A549 (cell line): ENCODE measurements around the gene SRR.

Experiments
- CTCF ChIP-seq: fragments of >200 bp; sonication (Bioruptor Twin); formaldehyde crosslinking; IDR thresholded peaks from 3 replicates; pipeline ENCODE4 v1.5.1; 2016
- MAX ChIP-seq: IDR thresholded peaks from 2 replicates; pipeline ENCODE4 v1.6.1; 2012
- MYC ChIP-seq: IDR thresholded peaks from 2 replicates; pipeline ENCODE4 v1.6.1; 2012; ENCODE audit warnings: mild to moderate bottlenecking, inconsistent platforms, low read length, improper control_type of control experiment, borderline replicate concordance
- PBX3 ChIP-seq: IDR thresholded peaks from 2 replicates; pipeline ENCODE4 v1.6.1; 2012
- POLR2A ChIP-seq: IDR thresholded peaks from 2 replicates; pipeline ENCODE4 v1.6.1; 2012; ENCODE audit warnings: mild to moderate bottlenecking, low read length
- REST ChIP-seq: fragments of 200-600 bp; sonication (generic); IDR thresholded peaks from 2 replicates; pipeline ENCODE4 v1.6.1; 2016; ENCODE audit warnings: antibody characterized with exemption, mild to moderate bottlenecking, moderate library complexity
- SMC3 ChIP-seq: fragments of >200 bp; sonication (Bioruptor Twin); formaldehyde crosslinking; IDR thresholded peaks from 3 replicates; pipeline ENCODE4 v1.6.1; 2018; ENCODE audit warnings: inconsistent platforms
- USF2 ChIP-seq: fragments of 450-650 bp; IDR thresholded peaks from 2 replicates; pipeline ENCODE4 v1.6.1; 2014; ENCODE audit warnings: antibody characterized with exemption
- ZC3H11A ChIP-seq: fragments of 450-650 bp; IDR thresholded peaks from 2 replicates; pipeline ENCODE4 v1.6.1; 2014; ENCODE audit warnings: antibody characterized with exemption, mild to moderate bottlenecking
- ZFP36 ChIP-seq: fragments of 450-650 bp; IDR thresholded peaks from 2 replicates; pipeline ENCODE4 v1.6.1; 2014; ENCODE audit warnings: borderline replicate concordance; ENCODE audit not compliant: partially characterized antibody

GRCh38 chr17:2357237-2357636, 53.5 kb downstream of the SRR start:
- TF ChIP-seq POLR2A (no peak), REST (no peak), CTCF (no peak), ZFP36 (no peak), SMC3 (no peak), ZC3H11A (no peak), MAX (no peak), MYC (no peak), USF2 (no peak), PBX3 (no peak)
